Measurements from ENCODE around the gene P3H2. TPM values are rescaled to one million over a fixed set of nuclear protein-coding genes. Genes with fewer than 3 reads are reported as not detected.

Gene P3H2
- total RNA-seq, 1 experiment from 2014 or later, result 82.2 TPM

DNA sequence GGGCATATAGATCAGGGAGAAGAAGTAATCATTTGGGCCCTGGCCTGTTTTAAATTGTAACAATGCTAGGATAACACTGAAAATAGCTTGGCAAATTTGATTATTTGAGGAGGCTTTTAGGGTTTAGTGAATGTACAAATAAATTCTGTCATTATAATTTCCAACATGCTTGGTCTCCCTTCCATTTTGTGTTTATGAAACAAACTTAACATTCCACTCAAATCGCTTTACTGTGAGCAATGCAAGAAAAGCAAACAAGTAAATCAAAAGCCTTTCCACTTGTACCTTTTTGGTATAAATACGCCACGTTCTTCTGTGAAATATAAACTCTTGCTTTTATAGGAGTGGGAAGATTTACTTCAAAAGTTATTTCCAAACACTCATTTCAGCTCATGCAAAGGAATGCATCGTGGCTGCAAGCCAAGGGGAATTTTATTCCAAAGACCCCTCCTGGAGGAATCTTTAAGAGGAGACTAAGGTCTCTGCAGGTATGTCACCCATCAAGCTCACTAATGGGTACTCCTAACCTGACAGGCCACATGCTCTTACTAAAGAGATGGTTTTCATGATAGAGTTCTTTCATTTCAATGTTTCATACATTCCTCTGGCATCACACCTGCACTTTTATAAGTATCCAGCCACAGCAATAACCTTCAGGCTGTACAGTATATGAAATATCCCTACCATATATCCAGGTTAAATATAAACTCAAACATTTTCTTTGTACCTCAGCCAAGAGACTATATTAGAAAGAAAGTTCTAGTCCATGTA, 115.2 kb downstream of the P3H2 start:
- Histone ChIP-seq H3K36me3 (ENCODE audit: control insufficient read depth, insufficient read depth, low read length) (no peaks in the 10 kb centered on the region), H3K27me3 (ENCODE audit: control insufficient read depth, insufficient read depth, low read length) (no peaks in the 10 kb centered on the region), H3K4me1 (ENCODE audit: control insufficient read depth, insufficient read depth, low read length) (peaks cover 48% of the 10 kb centered on the region), H3K9me3 (ENCODE audit: control insufficient read depth, insufficient read depth, low read depth, low read length) (no peaks in the 10 kb centered on the region), H3K27ac (ENCODE audit: low read length) (peak overlapping the region; percentile 86), H3K4me3 (ENCODE audit: low read depth in 2 of 2, low read length in 2 of 2) (no peak overlapping the region)
- intact Hi-C loops (cut with micrococcal nuclease; ENCODE audit: unreplicated experiment) (no loop called here), in situ Hi-C loops (cut with HindIII; ENCODE audit: low pct_unique_long_range_greater_than_20kb, low sequenced_read_pairs) (no loop called here)
- CTCF ChIA-PET, result no interaction called here
- POLR2A ChIA-PET, result no interaction called here
- TF ChIP-seq, protein P1, sequence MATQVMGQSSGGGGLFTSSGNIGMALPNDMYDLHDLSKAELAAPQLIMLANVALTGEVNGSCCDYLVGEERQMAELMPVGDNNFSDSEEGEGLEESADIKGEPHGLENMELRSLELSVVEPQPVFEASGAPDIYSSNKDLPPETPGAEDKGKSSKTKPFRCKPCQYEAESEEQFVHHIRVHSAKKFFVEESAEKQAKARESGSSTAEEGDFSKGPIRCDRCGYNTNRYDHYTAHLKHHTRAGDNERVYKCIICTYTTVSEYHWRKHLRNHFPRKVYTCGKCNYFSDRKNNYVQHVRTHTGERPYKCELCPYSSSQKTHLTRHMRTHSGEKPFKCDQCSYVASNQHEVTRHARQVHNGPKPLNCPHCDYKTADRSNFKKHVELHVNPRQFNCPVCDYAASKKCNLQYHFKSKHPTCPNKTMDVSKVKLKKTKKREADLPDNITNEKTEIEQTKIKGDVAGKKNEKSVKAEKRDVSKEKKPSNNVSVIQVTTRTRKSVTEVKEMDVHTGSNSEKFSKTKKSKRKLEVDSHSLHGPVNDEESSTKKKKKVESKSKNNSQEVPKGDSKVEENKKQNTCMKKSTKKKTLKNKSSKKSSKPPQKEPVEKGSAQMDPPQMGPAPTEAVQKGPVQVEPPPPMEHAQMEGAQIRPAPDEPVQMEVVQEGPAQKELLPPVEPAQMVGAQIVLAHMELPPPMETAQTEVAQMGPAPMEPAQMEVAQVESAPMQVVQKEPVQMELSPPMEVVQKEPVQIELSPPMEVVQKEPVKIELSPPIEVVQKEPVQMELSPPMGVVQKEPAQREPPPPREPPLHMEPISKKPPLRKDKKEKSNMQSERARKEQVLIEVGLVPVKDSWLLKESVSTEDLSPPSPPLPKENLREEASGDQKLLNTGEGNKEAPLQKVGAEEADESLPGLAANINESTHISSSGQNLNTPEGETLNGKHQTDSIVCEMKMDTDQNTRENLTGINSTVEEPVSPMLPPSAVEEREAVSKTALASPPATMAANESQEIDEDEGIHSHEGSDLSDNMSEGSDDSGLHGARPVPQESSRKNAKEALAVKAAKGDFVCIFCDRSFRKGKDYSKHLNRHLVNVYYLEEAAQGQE (IDR thresholded peaks at IDR 0.05; ENCODE audit: insufficient read depth in 1 of 2, low read depth in 2 of 2, low read length in 1 of 2), result no peak
- peak; percentile 75; the same call in 1 of the 2 replicates for TF ChIP-seq TCF7L2 (IDR thresholded peaks at IDR 0.05; ENCODE audit: low read depth, low read length)
- ATAC-seq (peak; percentile 12; the same call in 1 of the 2 replicates), DNase-seq (ENCODE audit: low read depth, low spot score) (no peak)
- BruUV-seq (replicated peaks), result no TSS peak

DNA sequence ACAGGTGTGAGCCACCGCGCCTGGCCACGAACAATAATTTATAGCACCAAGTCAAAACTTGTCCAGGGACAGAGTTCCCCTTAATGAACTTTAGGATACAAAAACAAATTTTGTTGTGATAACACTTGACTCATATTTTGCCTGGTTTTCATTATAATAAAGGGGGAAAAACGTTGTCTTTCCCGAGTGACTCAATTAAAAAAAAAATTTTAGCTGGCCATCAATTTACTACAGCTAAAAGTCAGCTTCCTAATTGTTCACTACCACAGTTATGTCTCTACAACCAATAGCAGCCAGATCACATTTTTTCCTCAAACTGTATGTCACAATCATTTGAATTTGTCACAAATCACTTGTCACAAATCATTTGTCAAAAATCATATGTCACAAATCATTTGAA, 116.0 kb downstream of the P3H2 start:
- TF ChIP-seq SIN3A (IDR thresholded peaks at IDR 0.05; ENCODE audit: borderline replicate concordance, insufficient read depth, low read depth, low read length) (no peak), TCF7L2 (IDR thresholded peaks at IDR 0.05; ENCODE audit: low read depth, low read length) (no peak), POLR2AphosphoS5 (IDR thresholded peaks at IDR 0.05; ENCODE audit: low read depth, low read length) (no peak)
- TF ChIP-seq, protein P1 (IDR thresholded peaks at IDR 0.05; ENCODE audit: insufficient read depth in 1 of 2, low read depth in 2 of 2, low read length in 1 of 2), result no peak
- TF ChIP-seq, protein P2, sequence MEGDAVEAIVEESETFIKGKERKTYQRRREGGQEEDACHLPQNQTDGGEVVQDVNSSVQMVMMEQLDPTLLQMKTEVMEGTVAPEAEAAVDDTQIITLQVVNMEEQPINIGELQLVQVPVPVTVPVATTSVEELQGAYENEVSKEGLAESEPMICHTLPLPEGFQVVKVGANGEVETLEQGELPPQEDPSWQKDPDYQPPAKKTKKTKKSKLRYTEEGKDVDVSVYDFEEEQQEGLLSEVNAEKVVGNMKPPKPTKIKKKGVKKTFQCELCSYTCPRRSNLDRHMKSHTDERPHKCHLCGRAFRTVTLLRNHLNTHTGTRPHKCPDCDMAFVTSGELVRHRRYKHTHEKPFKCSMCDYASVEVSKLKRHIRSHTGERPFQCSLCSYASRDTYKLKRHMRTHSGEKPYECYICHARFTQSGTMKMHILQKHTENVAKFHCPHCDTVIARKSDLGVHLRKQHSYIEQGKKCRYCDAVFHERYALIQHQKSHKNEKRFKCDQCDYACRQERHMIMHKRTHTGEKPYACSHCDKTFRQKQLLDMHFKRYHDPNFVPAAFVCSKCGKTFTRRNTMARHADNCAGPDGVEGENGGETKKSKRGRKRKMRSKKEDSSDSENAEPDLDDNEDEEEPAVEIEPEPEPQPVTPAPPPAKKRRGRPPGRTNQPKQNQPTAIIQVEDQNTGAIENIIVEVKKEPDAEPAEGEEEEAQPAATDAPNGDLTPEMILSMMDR (IDR thresholded peaks at IDR 0.05), result no peak
- intact Hi-C loops (cut with micrococcal nuclease; ENCODE audit: unreplicated experiment) (no loop called here), in situ Hi-C loops (cut with HindIII; ENCODE audit: low pct_unique_long_range_greater_than_20kb, low sequenced_read_pairs) (no loop called here)
- Histone ChIP-seq H3K27me3 (ENCODE audit: control insufficient read depth, insufficient read depth, low read length) (no peaks in the 10 kb centered on the region), H3K36me3 (ENCODE audit: control insufficient read depth, insufficient read depth, low read length) (no peaks in the 10 kb centered on the region), H3K9me3 (ENCODE audit: control insufficient read depth, insufficient read depth, low read depth, low read length) (no peaks in the 10 kb centered on the region), H3K4me1 (ENCODE audit: control insufficient read depth, insufficient read depth, low read length) (peaks cover 55% of the 10 kb centered on the region), H3K27ac (ENCODE audit: low read length) (peak overlapping the region; percentile 86), H3K4me3 (ENCODE audit: low read depth in 2 of 2, low read length in 2 of 2) (no peak overlapping the region)
- CTCF ChIA-PET, result no interaction called here
- DNase-seq (ENCODE audit: low read depth, low spot score), result no peak
- BruUV-seq (replicated peaks), result no TSS peak
- no peak for ATAC-seq
- POLR2A ChIA-PET, result no interaction called here

Data from Panc1 (cell line).